ENCODE data around the gene FOXB1.

Gene FOXB1

GRCh38 chr15:59998950-59999611 is 5.0 kb upstream of the FOXB1 start:
- DNase-seq (ENCODE audit: low read depth), result no peak

- DNase-seq (ENCODE audit: low read depth), result no peak
Observed at GRCh38 chr15:59999612-60000112, 4.4 kb upstream of the FOXB1 start.

- DNase-seq (ENCODE audit: low read depth), result no peak
Observed at GRCh38 chr15:60000113-60000823, 3.8 kb upstream of the FOXB1 start.

- no peak for DNase-seq (ENCODE audit: low read depth)
Observed at GRCh38 chr15:60000824-60001609, 3.1 kb upstream of the FOXB1 start.

GRCh38 chr15:60001610-60002527 is 2.2 kb upstream of the FOXB1 start:
- DNase-seq (ENCODE audit: low read depth), result no peak

- DNase-seq (ENCODE audit: low read depth), result no peak
Observed at GRCh38 chr15:60002528-60003218, 1.4 kb upstream of the FOXB1 start.

- no peak for DNase-seq (ENCODE audit: low read depth)
Observed at GRCh38 chr15:60003243-60004008, 685 bp upstream of the FOXB1 start.

GRCh38 chr15:60004846-60005351 is 788 bp downstream of the FOXB1 start:
- DNase-seq (ENCODE audit: low read depth), result no peak

- no peak for DNase-seq (ENCODE audit: low read depth)
Observed at GRCh38 chr15:60005352-60006202, 1.5 kb downstream of the FOXB1 start.

- DNase-seq (ENCODE audit: low read depth), result no peak
Observed at GRCh38 chr15:60006203-60006862, 2.2 kb downstream of the FOXB1 start.

- DNase-seq (ENCODE audit: low read depth), result no peak
Observed at GRCh38 chr15:60006873-60007272, 2.8 kb downstream of the FOXB1 start.

GRCh38 chr15:60009124-60009960 is 5.2 kb downstream of the FOXB1 start:
- no peak for DNase-seq (ENCODE audit: low read depth)

- DNase-seq (ENCODE audit: low read depth), result no peak
Observed at GRCh38 chr15:60009980-60010732, 6.0 kb downstream of the FOXB1 start.

GRCh38 chr15:60010858-60011257 is 6.7 kb downstream of the FOXB1 start:
- no peak for DNase-seq (ENCODE audit: low read depth)

GRCh38 chr15:60012695-60013094 is 8.6 kb downstream of the FOXB1 start:
- no peak for DNase-seq (ENCODE audit: low read depth)

GRCh38 chr15:60017538-60018520 is 13.7 kb downstream of the FOXB1 start:
- DNase-seq (ENCODE audit: low read depth), result no peak

Measured in stromal cell of bone marrow (primary cell).